Measurements from ENCODE around the gene ZNF124.

DNA sequence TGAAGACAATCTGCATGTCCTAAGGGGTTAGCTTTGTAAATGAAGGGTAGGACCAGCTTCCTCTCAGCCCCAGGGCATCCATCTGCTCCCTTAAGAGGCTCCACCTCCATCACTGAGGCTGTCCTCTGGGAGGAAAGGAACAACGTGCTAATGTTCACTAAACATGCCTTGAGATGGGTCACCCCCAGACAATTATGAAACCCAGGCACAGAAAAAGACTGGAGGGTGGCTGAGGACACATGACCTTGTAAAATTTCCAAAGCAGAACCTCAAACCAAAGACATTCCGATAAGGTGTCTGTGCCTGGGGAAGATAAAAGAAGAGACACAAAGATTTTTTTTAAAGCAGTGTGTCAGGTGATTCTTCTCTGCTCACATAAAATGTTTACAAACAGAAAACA is 37.6 kb upstream of the ZNF124 start:
- TF ChIP-seq, protein P1, sequence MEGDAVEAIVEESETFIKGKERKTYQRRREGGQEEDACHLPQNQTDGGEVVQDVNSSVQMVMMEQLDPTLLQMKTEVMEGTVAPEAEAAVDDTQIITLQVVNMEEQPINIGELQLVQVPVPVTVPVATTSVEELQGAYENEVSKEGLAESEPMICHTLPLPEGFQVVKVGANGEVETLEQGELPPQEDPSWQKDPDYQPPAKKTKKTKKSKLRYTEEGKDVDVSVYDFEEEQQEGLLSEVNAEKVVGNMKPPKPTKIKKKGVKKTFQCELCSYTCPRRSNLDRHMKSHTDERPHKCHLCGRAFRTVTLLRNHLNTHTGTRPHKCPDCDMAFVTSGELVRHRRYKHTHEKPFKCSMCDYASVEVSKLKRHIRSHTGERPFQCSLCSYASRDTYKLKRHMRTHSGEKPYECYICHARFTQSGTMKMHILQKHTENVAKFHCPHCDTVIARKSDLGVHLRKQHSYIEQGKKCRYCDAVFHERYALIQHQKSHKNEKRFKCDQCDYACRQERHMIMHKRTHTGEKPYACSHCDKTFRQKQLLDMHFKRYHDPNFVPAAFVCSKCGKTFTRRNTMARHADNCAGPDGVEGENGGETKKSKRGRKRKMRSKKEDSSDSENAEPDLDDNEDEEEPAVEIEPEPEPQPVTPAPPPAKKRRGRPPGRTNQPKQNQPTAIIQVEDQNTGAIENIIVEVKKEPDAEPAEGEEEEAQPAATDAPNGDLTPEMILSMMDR (IDR thresholded peaks at IDR 0.05; ENCODE audit: insufficient read depth, low read length, poor library complexity, severe bottlenecking): no peak
- TF ChIP-seq EZH2phosphoT487 (conservative IDR thresholded peaks at IDR 0.05; ENCODE audit: low read length): no peak
